Dedifferentiated amniotic fluid mesenchymal stem cell (primary cell): ENCODE results near the gene COMMD4.
A peak's percentile ranks its signal among the peaks of the same experiment; 100 is the strongest.

ENCODE experiments used
- DNase-seq: peaks from one replicate; pipeline ENCODE4 v3.0.0-alpha.2; 2016; ENCODE audit errors: extremely low spot score

Gene COMMD4

DNA sequence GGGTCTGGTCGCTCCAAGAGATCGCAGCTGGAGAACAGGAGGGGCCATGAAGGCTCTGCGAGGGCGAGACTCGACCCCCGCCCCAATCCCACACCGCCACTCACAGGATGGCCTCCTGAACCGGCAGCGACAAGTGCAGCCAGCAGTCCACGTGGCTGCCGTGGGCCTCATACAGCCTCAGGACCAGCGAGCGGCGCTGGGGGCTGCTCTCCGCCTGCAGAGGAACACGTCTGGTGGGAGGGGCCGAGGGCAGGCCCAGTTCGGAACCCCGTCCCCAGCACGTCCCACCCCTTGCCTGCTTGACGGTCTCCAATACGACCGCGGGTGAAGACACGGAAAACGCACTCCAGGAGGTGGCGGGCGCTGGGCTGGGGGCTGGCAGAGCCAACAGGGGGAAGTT lies 20.1 kb downstream of the COMMD4 start:
- DNase-seq: no peak

GRCh38 chr15:75356517-75356916 lies 20.7 kb downstream of the COMMD4 start:
- DNase-seq: no peak

- DNase-seq: no peak
Observed at GRCh38 chr15:75357976-75358673, 22.3 kb downstream of the COMMD4 start.

- no peak for DNase-seq
Observed at GRCh38 chr15:75358771-75359536, 23.1 kb downstream of the COMMD4 start.

GRCh38 chr15:75359537-75360250 lies 23.8 kb downstream of the COMMD4 start:
- DNase-seq: no peak

DNA sequence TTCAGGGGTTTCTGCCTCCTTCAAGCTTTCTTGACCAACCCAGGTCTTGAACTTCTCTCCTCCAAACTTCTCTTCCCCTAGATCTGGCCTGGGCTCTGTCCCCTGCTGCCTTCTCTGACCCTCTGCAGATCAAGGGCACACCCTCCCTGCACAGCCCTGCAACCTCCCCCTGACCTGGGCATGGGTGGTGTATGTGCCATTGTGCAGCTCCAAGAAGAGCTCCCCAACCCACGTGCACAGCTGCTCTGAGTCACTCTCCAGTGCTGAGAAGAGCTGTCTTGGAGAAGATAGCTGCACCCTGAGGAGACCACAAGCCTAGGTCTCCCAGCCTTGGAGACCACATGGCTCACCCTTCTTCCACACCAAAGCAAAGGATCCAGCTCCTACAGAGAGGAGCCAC lies 24.5 kb downstream of the COMMD4 start:
- DNase-seq: no peak

- no peak for DNase-seq
Observed at GRCh38 chr15:75360856-75361255, 25.0 kb downstream of the COMMD4 start.

DNA sequence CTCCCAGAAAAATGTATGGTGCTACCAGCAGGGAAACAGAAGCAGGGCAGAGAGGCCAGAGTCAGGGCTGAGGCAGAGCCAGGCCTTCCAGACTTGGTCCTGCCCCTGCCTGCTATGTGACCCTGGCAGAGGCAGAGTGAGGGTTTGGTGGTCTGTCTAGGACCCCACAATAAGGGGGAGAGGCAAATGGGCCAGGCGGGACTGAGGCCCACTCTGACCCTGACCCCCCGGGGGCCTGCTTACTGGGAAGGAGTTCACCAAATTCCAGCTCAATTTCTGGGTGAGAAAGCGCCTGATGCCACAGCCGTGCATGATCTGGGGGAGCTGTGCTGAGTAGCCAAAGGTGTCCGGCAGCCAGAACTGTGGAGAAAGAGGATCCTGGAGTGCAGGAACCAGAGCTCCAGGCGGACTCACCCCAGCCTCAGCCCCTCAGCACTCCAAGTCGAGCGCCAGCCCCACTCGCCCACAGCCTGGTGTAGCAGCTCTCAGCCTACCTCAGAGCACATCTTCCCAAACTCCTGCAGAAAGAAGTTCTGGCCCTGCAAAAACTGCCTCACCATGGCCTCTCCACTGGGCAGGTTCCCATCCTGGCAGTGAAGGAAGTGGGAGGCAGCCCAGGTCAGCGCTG lies 25.6 kb downstream of the COMMD4 start:
- DNase-seq: no peak

- no peak for DNase-seq
Observed at GRCh38 chr15:75361989-75362641, 26.3 kb downstream of the COMMD4 start.

DNA sequence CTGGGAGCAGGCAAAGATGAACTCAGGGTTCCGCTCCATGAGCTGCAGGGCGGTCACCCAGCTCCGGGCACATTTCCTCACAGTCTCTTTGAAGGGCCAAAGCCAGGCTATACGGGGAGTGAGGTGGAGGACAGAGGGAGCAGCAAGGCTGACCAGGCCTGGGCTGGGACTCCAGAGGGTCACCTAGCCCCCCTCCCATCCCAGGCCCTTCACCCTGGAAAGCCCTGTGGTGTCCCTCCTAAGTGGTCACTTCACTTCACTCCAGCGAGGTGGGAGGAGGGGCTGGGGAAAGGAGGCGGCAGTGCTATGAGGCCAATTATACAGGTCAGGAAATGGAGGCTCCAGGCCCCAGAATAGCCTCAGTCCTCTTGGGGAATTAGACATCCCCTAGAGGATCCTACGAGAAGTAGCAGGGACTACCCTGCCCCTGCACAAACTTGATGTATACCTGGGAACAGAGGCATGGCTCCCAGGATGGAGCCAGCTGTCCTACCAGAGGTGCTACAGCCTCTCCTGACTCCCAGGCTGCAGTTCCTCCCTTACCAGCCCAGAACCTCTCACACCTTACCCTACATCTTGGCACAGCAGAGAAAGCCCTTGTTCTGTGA lies 26.9 kb downstream of the COMMD4 start:
- DNase-seq: no peak

GRCh38 chr15:75363786-75364185 lies 27.9 kb downstream of the COMMD4 start:
- no peak for DNase-seq

GRCh38 chr15:75364881-75365280 lies 29.0 kb downstream of the COMMD4 start:
- no peak for DNase-seq

DNA sequence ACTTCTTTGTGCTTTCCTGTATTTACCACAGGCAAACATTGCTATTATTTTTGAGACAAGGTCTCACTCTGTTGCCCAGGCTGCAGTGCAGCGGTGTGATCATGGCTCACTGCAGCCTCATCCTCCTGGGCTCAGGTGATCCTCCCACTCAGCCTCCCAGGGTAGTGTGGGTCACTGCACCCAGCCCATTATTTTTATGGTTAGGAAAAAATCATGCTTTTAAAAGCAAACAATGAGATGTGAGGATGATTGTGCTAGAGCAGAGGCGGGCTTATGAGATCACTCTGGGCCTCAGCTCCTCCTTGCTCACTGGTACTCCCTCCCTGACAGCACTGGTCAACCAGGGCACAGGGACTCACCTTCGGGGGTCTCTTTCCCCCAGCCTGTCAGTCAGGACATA lies 30.3 kb downstream of the COMMD4 start:
- no peak for DNase-seq

DNA sequence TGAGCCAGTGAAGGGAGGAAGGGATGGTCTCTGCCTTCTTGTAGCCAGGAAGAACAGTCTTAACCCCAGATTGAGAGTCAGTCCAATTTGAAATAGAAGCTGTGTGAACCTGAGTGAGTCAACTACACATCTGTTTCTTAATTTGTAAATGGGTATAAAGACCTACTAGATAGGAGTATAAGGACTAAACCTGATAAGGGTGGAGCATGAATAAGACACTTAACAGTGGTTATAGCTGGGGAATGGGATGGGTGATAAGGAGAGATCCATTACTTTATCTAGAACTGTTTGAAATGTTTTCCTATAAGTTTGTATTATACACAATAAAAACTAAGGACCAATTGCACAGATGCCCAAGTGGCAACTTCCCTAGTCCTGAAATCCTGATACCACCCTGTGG lies 31.1 kb downstream of the COMMD4 start:
- no peak for DNase-seq

DNA sequence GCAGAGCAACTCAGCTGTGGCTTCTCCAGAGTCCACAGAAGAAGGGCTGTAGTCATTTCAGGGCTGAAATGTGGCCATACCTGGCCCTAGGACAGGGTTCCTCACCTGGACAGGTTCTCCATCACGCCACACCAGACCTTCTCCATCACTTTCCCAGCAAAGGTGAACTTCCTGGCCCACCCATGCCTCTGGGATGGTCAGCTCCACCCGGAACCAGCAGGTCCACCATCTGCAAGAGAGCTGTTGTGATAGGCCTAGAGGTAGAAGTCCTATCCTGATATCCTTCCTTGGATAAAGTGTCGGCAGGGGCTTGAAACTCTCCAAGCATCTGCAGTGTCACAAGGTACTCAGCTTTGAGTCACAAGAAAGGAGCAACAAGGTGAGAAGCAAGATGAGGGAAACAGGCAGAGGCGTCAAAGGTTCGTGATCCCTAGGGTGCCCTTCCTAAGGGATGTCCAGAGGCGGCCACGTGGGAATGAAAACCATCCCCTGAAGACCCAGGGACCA lies 31.6 kb downstream of the COMMD4 start:
- no peak for DNase-seq

GRCh38 chr15:75367913-75368688 lies 32.2 kb downstream of the COMMD4 start, which contains the start of gene MAN2C1:
Gene MAN2C1 (minus strand): TSS chr15:75368607. CDS start chr15:75368583, 24 bp downstream.
- DNase-seq: peak; percentile 87

- no peak for DNase-seq
Observed at GRCh38 chr15:75368689-75369239, 32.9 kb downstream of the COMMD4 start.

- no peak for DNase-seq
Observed at GRCh38 chr15:75369897-75370581, 34.2 kb downstream of the COMMD4 start.

- DNase-seq: no peak
Observed at GRCh38 chr15:75371486-75371885, 35.6 kb downstream of the COMMD4 start.
